Measurements from ENCODE around the gene RAB20.

The RAB20 gene

DNA sequence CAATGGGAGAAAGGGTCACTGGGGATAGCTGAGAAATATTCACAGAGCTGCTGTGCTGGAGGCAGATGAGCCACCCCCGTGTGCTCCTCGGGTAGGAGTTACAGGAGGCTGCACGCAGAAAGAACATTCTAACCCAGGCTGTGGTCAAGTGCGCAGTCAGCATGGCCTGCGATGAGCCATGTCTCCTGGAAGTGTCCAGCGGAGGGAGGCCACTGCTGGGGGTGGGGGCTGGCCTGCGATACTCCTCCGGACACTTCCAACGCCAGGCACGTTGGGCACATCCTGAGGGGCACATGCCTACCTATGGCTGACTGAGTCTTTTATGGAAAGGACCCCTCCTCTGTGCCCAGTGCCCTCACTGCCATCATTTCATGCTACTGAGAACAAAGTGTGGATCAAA lies 55.9 kb downstream of the RAB20 start:
- Histone ChIP-seq H3K4me3 (ENCODE audit: low read depth, low read length) (no peak overlapping the region), H3K4me1 (peaks cover 9% of the 10 kb centered on the region; the same call in 1 of the 2 replicates), H3K36me3 (no peaks in the 10 kb centered on the region), H3K27me3 (peaks cover 3% of the 10 kb centered on the region), H3K9me3 (no peaks in the 10 kb centered on the region)
- no peak for DNase-seq
- TF ChIP-seq CTCF (IDR thresholded peaks at IDR 0.05; ENCODE audit: low read depth, low read length) = no peak

DNA sequence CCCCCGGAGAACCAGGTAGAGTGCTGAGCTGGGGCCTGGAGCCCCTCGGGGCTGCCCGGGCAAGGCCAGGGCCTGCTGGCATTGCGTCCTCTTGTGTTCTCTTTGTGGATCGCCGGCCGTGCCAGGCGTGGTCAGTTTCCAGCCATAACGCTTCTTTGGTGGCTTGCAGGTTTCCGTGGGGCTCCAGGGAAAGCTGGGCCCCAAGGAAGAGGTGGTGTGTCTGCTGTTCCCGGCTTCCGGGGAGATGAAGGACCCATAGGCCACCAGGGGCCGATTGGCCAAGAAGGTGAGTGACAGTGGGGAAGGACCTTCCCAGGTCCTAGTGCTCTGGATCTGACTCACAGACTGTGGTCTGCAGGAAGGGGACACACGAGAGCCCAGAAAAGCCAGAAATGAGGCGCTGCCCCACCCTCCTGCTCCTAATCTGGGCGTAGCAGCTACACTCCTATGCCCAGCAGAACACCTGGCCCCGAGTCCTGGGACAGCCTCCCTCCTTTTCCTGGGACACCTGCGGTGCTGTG lies 57.5 kb downstream of the RAB20 start:
- H3K27me3 ChIP-seq = peaks cover 3% of the 10 kb centered on the region; the same call in 1 of the 2 replicates
- no peak for TF ChIP-seq CTCF (IDR thresholded peaks at IDR 0.05; ENCODE audit: low read depth, low read length)
- H3K4me1 ChIP-seq = peaks cover 8% of the 10 kb centered on the region
- H3K4me3 ChIP-seq (ENCODE audit: low read depth, low read length) = no peak overlapping the region
- H3K36me3 ChIP-seq = no peaks in the 10 kb centered on the region
- no peak for DNase-seq
- no peaks in the 10 kb centered on the region for H3K9me3 ChIP-seq

- TF ChIP-seq CTCF (IDR thresholded peaks at IDR 0.05; ENCODE audit: low read depth, low read length) = no peak
- DNase-seq = no peak
- H3K9me3 ChIP-seq = no peaks in the 10 kb centered on the region
- H3K27me3 ChIP-seq = peaks cover 2% of the 10 kb centered on the region; the same call in 1 of the 2 replicates
- peaks cover 8% of the 10 kb centered on the region for H3K4me1 ChIP-seq
- H3K36me3 ChIP-seq = no peaks in the 10 kb centered on the region
- no peak overlapping the region for H3K4me3 ChIP-seq (ENCODE audit: low read depth, low read length)
Observed at GRCh38 chr13:110503037-110503901, 58.3 kb downstream of the RAB20 start.

GRCh38 chr13:110501188-110501587 lies 60.3 kb downstream of the RAB20 start:
- no peaks in the 10 kb centered on the region for H3K9me3 ChIP-seq
- H3K27me3 ChIP-seq = no peaks in the 10 kb centered on the region
- no peak for TF ChIP-seq CTCF (IDR thresholded peaks at IDR 0.05; ENCODE audit: low read depth, low read length)
- H3K36me3 ChIP-seq = no peaks in the 10 kb centered on the region
- peaks cover 8% of the 10 kb centered on the region for H3K4me1 ChIP-seq
- no peak overlapping the region for H3K4me3 ChIP-seq (ENCODE audit: low read depth, low read length)
- DNase-seq = no peak

- Histone ChIP-seq H3K4me1 (peaks cover 8% of the 10 kb centered on the region), H3K4me3 (ENCODE audit: low read depth, low read length) (no peak overlapping the region), H3K9me3 (no peaks in the 10 kb centered on the region), H3K27me3 (no peaks in the 10 kb centered on the region), H3K36me3 (no peaks in the 10 kb centered on the region)
- no peak for TF ChIP-seq CTCF (IDR thresholded peaks at IDR 0.05; ENCODE audit: low read depth, low read length)
- DNase-seq = no peak
Observed at GRCh38 chr13:110500341-110500740, 61.2 kb downstream of the RAB20 start.
